ENCODE data around the gene IPO7. TPM values are rescaled to one million over a fixed set of nuclear protein-coding genes. Genes with fewer than 3 reads are reported as not detected.
A peak's percentile ranks its signal among the peaks of the same experiment; 100 is the strongest.
"Not testable (repeated sequence)": the region's sequence is repeated elsewhere in the genome, so short reads cannot be mapped to it uniquely, and the experiment has no call there.

The IPO7 gene
- total RNA-seq, 1 experiment from 2014 or later, result 126 TPM

- Histone ChIP-seq H3K9me3 (ENCODE audit: insufficient read depth, low read depth) (no peaks in the 10 kb centered on the region), H3K27ac (no peak overlapping the region), H3K4me2 (no peak overlapping the region), H2AFZ (no peak overlapping the region), H3K4me1 (replicated peaks; ENCODE audit: insufficient read depth) (0 out of 2 replicates have a peak, but pooled peaks cover 3% of the 10 kb centered on the region), H3K79me2 (ENCODE audit: low read depth) (no peaks in the 10 kb centered on the region), H3K4me3 (no peak overlapping the region), H3K36me3 (ENCODE audit: low read depth) (no peaks in the 10 kb centered on the region), H3K9me2 (ENCODE audit: insufficient read depth) (no peaks in the 10 kb centered on the region), H3K27me3 (ENCODE audit: insufficient read depth, low read depth) (no peaks in the 10 kb centered on the region), H3F3A (ENCODE audit: insufficient read depth, low read depth) (peaks cover under 1% of the 10 kb centered on the region; the same call in 1 of the 2 replicates), H4K20me1 (ENCODE audit: insufficient read depth) (no peaks in the 10 kb centered on the region)
- DNase-seq, result no peak
- POLR2A ChIA-PET (ENCODE audit: unreplicated experiment), result no interaction called here
- intact Hi-C loops (cut with micrococcal nuclease; ENCODE audit: unreplicated experiment), result no loop called here
- no TSS peak for BruUV-seq (replicated peaks)
- CTCF ChIA-PET, result no interaction called here
- TF ChIP-seq EZH2 (IDR thresholded peaks at IDR 0.05; ENCODE audit: low read depth), result no peak
- no peak for TF ChIP-seq CTCF (conservative IDR thresholded peaks at IDR 0.05)
Observed at GRCh38 chr11:9347100-9347499, 37.4 kb upstream of the IPO7 start.

- H3F3A ChIP-seq (ENCODE audit: insufficient read depth, low read depth); H3K4me1 ChIP-seq (replicated peaks; ENCODE audit: insufficient read depth); H3K4me3 ChIP-seq; H3K9me2 ChIP-seq (ENCODE audit: insufficient read depth); H3K27ac ChIP-seq; H3K4me2 ChIP-seq; intact Hi-C loops (cut with micrococcal nuclease; ENCODE audit: unreplicated experiment); H3K9me3 ChIP-seq (ENCODE audit: insufficient read depth, low read depth); H4K20me1 ChIP-seq (ENCODE audit: insufficient read depth); H3K36me3 ChIP-seq (ENCODE audit: low read depth); H3K79me2 ChIP-seq (ENCODE audit: low read depth); POLR2A ChIA-PET (ENCODE audit: unreplicated experiment); CTCF ChIA-PET; BruUV-seq (replicated peaks); H3K27me3 ChIP-seq (ENCODE audit: insufficient read depth, low read depth); DNase-seq; H2AFZ ChIP-seq: not testable (repeated sequence)
Observed at GRCh38 chr11:9347779-9348178, 36.7 kb upstream of the IPO7 start.

DNA sequence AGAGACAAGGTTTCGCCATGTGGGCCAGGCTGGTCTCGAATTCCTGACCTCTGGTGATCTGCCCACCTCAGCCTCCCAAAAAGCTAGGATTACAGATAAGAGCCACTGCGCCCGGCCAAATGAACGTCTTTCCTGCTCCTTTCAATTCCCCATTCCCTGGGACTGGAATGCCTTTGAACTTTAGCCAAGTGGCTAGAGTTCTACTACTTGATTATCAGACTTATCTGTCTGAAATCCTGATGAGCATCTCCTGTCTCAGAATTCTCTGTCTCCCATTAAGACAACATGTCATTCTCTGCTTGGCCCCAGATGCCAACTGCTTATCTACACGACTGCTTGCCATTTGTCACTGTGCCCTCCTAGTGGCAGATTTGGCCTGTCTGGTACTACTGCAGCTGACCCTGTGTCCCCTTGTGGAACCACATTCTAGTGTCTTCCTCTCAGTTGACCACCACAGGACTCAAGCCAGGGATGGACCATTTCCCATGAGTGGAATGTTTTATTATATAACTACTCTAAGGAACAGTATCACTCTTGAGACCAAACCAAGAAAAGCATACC is 33.1 kb upstream of the IPO7 start:
- Histone ChIP-seq H3K79me2 (ENCODE audit: low read depth) (no peaks in the 10 kb centered on the region), H3K4me1 (replicated peaks; ENCODE audit: insufficient read depth) (no peaks in the 10 kb centered on the region), H3K27me3 (ENCODE audit: insufficient read depth, low read depth) (no peaks in the 10 kb centered on the region), H3K9me3 (ENCODE audit: insufficient read depth, low read depth) (no peaks in the 10 kb centered on the region), H3K36me3 (ENCODE audit: low read depth) (no peaks in the 10 kb centered on the region), H2AFZ (no peak overlapping the region), H3K27ac (no peak overlapping the region), H4K20me1 (ENCODE audit: insufficient read depth) (no peaks in the 10 kb centered on the region), H3K9me2 (ENCODE audit: insufficient read depth) (no peaks in the 10 kb centered on the region), H3F3A (ENCODE audit: insufficient read depth, low read depth) (no peaks in the 10 kb centered on the region), H3K4me2 (no peak overlapping the region), H3K4me3 (no peak overlapping the region)
- CTCF ChIA-PET, result no interaction called here
- DNase-seq, result no peak
- intact Hi-C loops (cut with micrococcal nuclease; ENCODE audit: unreplicated experiment), result no loop called here
- no peak for TF ChIP-seq EZH2 (IDR thresholded peaks at IDR 0.05; ENCODE audit: low read depth)
- TF ChIP-seq CTCF (conservative IDR thresholded peaks at IDR 0.05), result no peak
- BruUV-seq (replicated peaks), result no TSS peak
- POLR2A ChIA-PET (ENCODE audit: unreplicated experiment), result no interaction called here

- ChIA-PET CTCF (no interaction called here), POLR2A (ENCODE audit: unreplicated experiment) (no interaction called here)
- Histone ChIP-seq H3K9me3 (ENCODE audit: insufficient read depth, low read depth) (no peaks in the 10 kb centered on the region), H3K27me3 (ENCODE audit: insufficient read depth, low read depth) (no peaks in the 10 kb centered on the region), H3K79me2 (ENCODE audit: low read depth) (no peaks in the 10 kb centered on the region), H3F3A (ENCODE audit: insufficient read depth, low read depth) (peaks cover 9% of the 10 kb centered on the region), H4K20me1 (ENCODE audit: insufficient read depth) (no peaks in the 10 kb centered on the region), H3K4me1 (replicated peaks; ENCODE audit: insufficient read depth) (peaks cover 12% of the 10 kb centered on the region), H3K4me2 (no peak overlapping the region), H3K36me3 (ENCODE audit: low read depth) (no peaks in the 10 kb centered on the region), H3K4me3 (no peak overlapping the region), H3K27ac (no peak overlapping the region), H2AFZ (no peak overlapping the region), H3K9me2 (ENCODE audit: insufficient read depth) (no peaks in the 10 kb centered on the region)
- TF ChIP-seq EZH2 (IDR thresholded peaks at IDR 0.05; ENCODE audit: low read depth) (no peak), CTCF (conservative IDR thresholded peaks at IDR 0.05) (no peak)
- no peak for DNase-seq
- intact Hi-C loops (cut with micrococcal nuclease; ENCODE audit: unreplicated experiment), result no loop called here
- no TSS peak for BruUV-seq (replicated peaks)
Observed at GRCh38 chr11:9357041-9357440, 27.4 kb upstream of the IPO7 start.

DNA sequence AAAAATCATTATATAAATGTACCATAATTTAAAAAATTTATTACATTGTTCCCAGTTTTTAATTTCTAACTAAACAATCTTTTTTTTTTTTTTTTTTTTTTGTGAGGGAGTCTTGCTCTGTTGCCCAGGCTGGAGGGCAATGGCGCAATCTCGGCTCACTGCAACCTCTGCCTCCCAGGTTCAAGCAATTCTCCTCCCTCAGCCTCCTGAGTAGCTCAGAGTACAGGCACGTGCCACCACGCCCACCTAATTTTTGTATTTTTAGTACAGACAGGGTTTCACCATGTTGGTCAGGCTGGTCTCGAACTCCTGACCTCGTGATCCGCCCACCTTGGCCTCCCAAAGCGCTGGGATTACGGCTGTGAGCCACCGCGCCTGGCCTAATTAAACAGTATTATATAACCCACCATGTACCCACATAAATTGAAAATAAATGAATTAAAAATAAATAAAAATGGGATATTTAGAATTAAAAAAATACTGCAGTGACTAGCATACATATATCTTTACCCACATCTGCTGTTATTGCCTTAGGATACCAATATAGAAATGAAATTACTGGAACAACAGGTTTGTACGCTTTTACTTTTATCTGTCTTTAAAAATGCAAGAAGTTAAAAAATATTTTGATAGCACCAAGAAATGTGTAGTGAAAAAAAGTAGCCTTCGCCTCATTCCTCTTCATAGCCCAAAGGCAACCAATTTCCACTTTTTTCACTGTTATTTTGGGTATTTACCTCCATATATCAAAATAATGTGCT is 23.4 kb upstream of the IPO7 start:
- H3K9me3 ChIP-seq (ENCODE audit: insufficient read depth, low read depth); H3K9me2 ChIP-seq (ENCODE audit: insufficient read depth); H3K4me3 ChIP-seq; BruUV-seq (replicated peaks); H3K27me3 ChIP-seq (ENCODE audit: insufficient read depth, low read depth); CTCF ChIA-PET; H2AFZ ChIP-seq; H4K20me1 ChIP-seq (ENCODE audit: insufficient read depth); POLR2A ChIA-PET (ENCODE audit: unreplicated experiment); H3K79me2 ChIP-seq (ENCODE audit: low read depth); H3K36me3 ChIP-seq (ENCODE audit: low read depth): not testable (repeated sequence)
- Histone ChIP-seq H3K4me2 (peak overlapping the region; percentile 94; the same call in 1 of the 2 replicates), H3F3A (ENCODE audit: insufficient read depth, low read depth) (peaks cover 36% of the 10 kb centered on the region), H3K4me1 (replicated peaks; ENCODE audit: insufficient read depth) (peaks cover 39% of the 10 kb centered on the region), H3K27ac (peak overlapping the region; percentile 100)
- intact Hi-C loops (cut with micrococcal nuclease; ENCODE audit: unreplicated experiment), result loop anchor here (5.0 kb wide), 1 partner anchor 206 kb away; no protein-coding TSS in a partner anchor
- DNase-seq, result peak in 1 of 2 experiments; percentile 49
